ENCODE measurements around the gene CCL17. TPM values are rescaled to one million over a fixed set of nuclear protein-coding genes. Genes with fewer than 3 reads are reported as not detected.
"Not testable (repeated sequence)": the region's sequence is repeated elsewhere in the genome, so short reads cannot be mapped to it uniquely, and the experiment has no call there.

CCL17 gene
- total RNA-seq, 1 donor from 2014 or later: not detected

DNA sequence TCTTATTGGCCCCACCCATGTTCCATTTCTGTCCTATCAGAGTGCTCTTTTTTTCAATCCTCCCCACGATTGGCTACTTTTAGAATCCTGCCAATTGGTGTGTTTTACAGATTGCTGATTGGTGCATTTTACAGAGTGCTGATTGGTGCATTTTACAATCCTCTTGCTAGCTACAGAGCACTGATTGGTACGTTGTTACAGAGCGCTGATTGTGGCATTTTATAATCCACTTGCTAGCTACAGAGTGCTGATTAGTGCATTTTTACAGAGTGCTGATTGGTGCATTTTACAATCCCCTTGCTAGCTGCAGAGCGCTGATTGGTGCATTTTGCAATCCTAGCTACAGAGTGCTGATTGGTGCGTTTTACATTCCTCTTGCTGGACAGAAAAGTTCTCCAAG lies 9.5 kb upstream of the CCL17 start:
- no peak for DNase-seq (ENCODE audit: low read depth)

DNA sequence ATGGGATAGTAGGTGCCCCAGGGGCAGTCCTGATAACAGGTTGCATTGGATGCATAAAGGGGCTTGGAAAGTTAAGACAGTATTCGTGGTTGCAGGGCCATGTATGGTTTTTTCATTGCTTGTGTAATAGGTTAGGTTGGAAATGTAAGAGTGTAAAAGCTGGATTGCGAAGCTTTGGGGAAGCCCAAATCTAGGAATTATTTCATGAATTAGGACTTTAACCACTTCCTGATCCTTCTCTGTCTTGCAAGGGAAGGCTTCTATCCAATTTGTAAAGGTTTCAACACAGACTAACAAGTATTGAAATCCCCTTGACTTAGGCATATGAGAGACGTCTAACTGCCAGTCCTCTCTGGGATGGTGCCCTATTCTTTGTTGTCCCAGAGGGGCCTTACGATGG lies 7.8 kb upstream of the CCL17 start:
- no peak for DNase-seq (ENCODE audit: low read depth)

DNA sequence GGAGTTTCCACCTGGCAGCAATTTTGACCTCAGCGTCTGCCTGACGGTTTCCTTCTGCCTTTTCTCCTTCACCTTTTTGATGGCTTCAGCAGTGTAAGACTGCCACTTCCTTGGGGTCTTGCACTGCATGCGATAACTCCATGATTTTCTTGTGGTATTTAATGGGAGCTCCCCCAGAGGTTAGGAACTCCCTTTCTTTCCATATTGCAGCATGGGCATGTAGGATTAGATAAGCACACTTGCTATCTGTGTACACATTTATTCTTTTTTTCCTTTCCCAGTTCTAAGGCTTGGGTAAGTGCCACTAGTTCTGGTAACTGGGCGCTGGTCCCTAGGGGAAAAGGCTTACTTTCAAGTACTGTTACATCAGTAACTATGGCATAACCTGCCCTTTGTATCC lies 7.1 kb upstream of the CCL17 start:
- DNase-seq (ENCODE audit: low read depth): not testable (repeated sequence)

- no peak for DNase-seq (ENCODE audit: low read depth)
Measured at GRCh38 chr16:57401943-57402640, 2.5 kb upstream of the CCL17 start.

GRCh38 chr16:57405097-57405496 lies 530 bp downstream of the CCL17 start:
- no peak for DNase-seq (ENCODE audit: low read depth)

DNA sequence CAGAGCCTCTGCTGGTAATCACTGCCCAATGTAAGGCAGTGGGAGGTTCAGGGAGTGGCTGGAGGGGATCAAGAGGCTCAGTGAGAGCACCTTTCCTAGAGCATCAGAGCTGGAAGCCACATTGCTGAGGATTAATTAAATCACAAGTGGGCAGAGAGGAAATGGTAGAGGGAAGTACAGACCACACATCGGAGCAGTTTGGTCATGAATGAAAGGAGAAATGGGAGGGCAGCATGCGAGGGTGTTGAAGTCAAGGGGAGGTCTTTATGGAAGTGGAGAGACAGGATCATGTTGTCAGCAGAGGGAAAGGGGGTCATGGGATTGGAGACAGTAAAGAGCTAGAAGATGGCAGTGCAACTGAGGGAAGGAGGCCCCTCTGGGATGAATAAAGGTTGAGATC lies 2.3 kb downstream of the CCL17 start:
- DNase-seq (ENCODE audit: low read depth): no peak

DNA sequence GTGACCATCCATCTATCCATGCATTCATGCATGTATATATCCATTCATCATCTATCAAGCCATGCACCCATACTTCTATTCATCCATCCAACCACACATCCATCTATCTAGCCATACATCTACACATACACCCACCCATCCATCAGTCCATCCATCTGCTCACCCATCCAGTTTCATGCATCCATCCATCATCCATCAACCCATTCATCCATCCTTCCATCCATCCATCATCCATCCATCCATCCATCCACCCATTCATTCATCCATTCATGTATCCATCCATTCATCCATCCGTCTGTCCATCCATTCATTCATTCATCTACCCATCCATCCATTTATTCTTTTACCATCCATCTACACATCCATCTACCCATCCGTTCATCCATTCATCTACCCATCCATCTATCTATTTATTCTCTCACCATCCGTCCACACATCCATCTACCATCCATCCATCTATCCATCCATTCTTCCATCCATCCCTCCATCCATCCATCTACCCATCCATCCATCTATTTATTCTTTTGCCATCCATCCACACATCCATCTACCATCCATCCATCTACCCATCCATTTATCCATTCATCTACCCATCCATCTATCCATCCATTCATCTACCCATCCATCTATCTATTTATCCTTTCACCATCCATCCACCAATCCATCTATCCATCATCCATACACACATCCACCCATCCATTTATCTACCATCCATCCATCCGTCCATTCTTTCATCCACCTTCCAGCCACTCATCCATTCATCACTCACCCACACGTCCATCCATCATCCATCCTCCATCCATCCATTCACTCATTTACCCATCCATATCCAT lies 3.2 kb downstream of the CCL17 start:
- no peak for DNase-seq (ENCODE audit: low read depth)

GRCh38 chr16:57409065-57409464 lies 4.5 kb downstream of the CCL17 start:
- DNase-seq (ENCODE audit: low read depth): no peak

- peak; percentile 91 for DNase-seq (ENCODE audit: low read depth)
Measured at GRCh38 chr16:57409870-57410587, 5.5 kb downstream of the CCL17 start.

DNA sequence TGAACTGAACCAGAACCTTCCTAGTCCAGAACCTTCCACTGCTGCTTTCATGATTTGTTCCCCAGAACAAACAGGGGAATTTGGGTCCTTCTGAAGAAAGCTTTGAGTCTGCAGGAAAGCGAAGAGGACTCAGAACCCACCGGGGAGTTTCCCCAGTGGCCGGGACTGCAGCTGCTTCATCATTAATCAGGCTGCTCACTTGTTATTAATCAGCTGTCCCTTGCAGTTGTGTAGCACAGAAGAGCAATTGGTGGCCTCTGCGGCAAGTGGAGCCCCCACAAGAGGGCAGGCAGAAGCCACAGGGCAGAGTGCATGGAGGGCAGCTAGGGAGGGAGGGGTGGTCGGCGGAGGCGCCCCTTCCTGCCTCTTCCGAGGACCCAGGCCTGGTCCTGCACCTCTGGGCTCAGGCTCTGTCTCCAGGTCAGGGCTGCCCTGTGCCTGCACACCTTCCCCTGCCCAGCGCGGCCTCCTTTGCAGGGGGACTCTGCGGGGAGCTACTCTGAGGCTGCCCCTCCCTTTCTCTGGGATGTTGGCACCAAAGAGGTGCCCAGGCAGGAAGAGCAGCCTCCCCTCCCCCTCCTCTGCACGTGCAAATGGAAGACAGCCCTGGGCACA lies 6.9 kb downstream of the CCL17 start:
- peak; percentile 90 for DNase-seq (ENCODE audit: low read depth)

DNA sequence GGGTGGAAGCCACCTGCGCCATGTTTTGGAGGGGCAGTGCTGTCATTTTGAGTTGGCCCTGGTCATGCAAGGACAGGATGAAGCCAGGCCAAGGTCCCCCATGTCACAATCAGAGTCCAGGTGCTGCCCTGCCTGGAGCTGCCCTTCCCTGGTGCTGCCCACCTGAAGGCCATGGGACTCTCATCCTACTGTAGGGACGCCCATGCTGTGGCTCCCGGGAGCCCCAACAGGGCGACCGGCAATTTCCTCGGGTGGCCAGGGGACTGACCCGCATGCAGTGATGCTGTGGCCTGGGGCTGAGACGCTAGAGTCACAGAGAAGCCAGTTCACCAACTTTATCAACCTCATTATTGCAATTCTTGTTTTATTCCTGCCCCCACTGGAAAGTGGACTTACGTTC lies 8.0 kb downstream of the CCL17 start:
- no peak for DNase-seq (ENCODE audit: low read depth)

- no peak for DNase-seq (ENCODE audit: low read depth)
Measured at GRCh38 chr16:57413301-57413730, 8.7 kb downstream of the CCL17 start.

DNA sequence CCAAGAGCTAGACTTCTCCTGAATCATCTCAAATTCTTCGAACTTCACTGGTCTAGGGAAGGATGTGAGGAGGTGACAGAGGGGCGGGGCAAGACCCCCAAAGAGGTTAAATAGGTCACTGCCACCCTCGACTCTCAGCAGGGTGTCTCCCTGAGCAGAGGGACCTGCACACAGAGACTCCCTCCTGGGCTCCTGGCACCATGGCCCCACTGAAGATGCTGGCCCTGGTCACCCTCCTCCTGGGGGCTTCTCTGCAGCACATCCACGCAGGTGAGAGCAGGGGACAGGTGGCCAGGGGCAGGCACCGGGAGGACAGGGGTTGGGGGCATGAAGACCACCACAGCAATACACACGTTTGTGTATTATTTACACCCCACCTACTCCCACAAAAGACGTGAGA lies 9.2 kb downstream of the CCL17 start:
- no peak for DNase-seq (ENCODE audit: low read depth)

DNA sequence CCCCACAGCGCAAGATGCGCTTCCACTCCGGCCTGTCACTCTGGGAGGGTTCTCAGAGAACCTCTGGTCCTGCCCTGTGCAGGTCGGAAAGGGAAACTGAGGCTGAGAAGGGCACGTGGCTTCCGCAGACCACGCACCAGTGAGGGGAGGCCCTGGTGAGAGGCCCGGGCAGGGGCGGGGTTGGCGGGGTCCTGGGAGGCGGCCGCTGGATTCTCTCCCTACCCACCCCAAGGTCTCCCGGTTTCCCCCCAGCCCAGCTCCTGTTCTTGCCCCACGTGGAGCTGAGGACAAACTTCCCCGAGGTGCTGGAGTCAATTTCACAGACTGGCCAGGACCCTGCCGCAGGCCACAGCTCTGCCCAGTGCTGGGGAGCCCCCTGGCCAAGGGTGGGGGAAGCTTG lies 11.5 kb downstream of the CCL17 start:
- no peak for DNase-seq (ENCODE audit: low read depth)

GRCh38 chr16:57419506-57419905 lies 14.9 kb downstream of the CCL17 start:
- DNase-seq (ENCODE audit: low read depth): no peak

DNA sequence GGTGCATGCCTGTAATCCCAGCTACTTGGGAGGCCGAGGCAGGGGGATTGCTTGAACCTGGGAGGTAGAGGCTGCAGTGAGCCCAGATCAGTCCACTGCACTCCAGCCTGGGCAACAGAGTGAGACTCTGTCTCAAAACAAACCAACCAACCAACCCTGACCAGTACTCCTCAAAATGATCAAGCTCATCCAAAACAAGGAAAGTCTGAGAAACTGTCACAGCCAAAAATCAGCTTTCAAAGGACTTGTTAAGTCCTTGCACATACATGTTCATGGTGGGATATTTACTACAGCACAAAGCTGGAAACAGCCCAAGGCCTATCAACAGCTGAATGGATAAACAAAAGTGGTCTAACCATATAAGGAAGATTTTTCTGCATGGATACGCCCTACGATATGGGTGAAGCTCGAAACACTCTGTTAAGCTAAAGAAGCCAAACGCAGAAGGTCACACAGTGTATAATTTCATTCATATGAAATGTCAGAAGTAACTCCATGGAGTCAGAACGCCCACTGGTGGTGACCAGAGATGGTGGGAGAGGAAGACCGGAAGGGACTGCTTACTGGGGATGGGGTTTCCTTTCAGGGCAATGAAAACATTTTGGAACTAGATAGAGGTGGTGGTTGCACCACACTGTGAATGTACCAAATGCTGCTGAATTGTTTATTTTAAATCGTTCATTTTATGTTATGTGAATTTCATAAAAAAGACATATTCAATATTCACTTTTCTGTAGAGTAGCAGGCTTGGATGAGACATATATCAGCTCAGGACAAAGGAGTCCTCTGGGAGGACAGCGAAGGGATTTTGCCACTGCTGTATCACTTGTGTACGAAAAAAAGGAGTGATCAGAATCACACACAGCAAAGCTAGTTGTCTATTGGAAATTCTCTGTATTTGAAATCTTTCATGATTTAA lies 17.7 kb downstream of the CCL17 start:
- peak; percentile 76 for DNase-seq (ENCODE audit: low read depth)

GRCh38 chr16:57423152-57423551 lies 18.6 kb downstream of the CCL17 start:
- DNase-seq (ENCODE audit: low read depth): no peak

GRCh38 chr16:57424583-57424982 lies 20.0 kb downstream of the CCL17 start:
- DNase-seq (ENCODE audit: low read depth): no peak

GRCh38 chr16:57426356-57426755 lies 21.8 kb downstream of the CCL17 start:
- peak; percentile 70 for DNase-seq (ENCODE audit: low read depth)

DNA sequence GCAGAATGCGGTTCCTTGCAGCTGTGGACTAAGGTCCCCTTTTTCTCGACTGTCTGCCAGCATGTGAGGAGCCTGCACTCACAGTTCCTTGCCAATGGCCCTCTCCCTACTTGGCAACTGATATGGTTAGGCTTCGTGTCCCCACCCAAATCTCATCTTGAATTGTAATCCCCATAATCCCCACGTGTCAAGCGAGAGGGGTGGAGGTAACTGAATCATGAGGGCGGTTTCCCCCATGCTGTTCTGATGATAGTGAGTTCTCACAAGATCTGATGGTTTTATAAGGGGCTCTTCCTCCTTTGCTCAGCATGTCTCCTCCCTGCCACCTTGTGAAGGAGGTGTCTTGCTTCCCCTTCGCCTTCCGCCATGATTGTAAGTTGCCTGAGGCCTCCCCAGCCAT lies 22.7 kb downstream of the CCL17 start:
- no peak for DNase-seq (ENCODE audit: low read depth)

DNA sequence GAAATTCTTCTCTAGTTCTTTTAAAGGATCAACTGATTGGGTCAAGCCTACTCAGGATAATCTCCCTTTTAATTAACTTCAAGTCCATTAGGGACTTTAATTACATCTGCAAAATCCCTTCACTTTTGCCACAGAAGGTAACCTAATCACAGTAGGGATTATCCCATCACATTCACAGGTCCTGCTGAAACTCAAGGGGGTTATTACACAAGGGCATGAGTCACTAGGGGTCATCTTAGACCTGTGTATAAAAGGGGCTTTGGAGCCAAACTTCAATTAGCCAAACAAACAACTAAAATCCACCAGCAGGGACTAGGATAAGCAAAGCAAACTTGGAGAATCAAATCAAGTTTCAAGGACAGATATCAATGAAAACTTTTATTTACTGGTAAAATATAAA lies 23.3 kb downstream of the CCL17 start:
- DNase-seq (ENCODE audit: low read depth): no peak

Measured in myocyte (in vitro differentiated cells).